HEK293 (cell line): ENCODE data around the gene ANKRD11.

Experiments used
- CTCF ChIA-PET: fragments of 350-600 bp; formaldehyde crosslinking; extraction: SDS; loops from one replicate; lab custom pipeline; 2021; ENCODE audit warnings: antibody characterized with exemption; lab: Yijun Ruan, JAX
- POLR2A ChIA-PET: fragments of 300-600 bp; formaldehyde crosslinking; extraction: SDS; loops from one replicate; lab custom pipeline; 2020; ENCODE audit warnings: antibody characterized with exemption, inconsistent platforms; lab: Yijun Ruan, JAX
- H3K27ac ChIP-seq: fragments of 200-500 bp; sonication (Bioruptor generic); 2 replicates; pipeline ENCODE4 v1.5.1; 2014; ENCODE audit warnings: low read depth, low read length, control low read depth, inconsistent platforms; ENCODE audit errors: extremely low read depth
- H3K36me3 ChIP-seq, 2 experiments: fragments of 200-500 bp in 1 of 2; sonication (Bioruptor generic) in 1 of 2; 1 replicate in 1 of 2; 2 replicates in 1 of 2; pipeline ENCODE4 v1.5.1; 2014 to 2017; ENCODE audit warnings: inconsistent platforms in 2 of 2, low read length in 2 of 2; ENCODE audit not compliant: control insufficient read depth in 2 of 2, insufficient read depth in 1 of 2
- H3K4me1 ChIP-seq: fragments of 200-500 bp; sonication (Bioruptor generic); 2 replicates; pipeline ENCODE4 v1.5.1; 2014; ENCODE audit warnings: mild to moderate bottlenecking, low read length, inconsistent platforms; ENCODE audit not compliant: control insufficient read depth, insufficient read depth
- H3K4me3 ChIP-seq: 2 replicates; pipeline ENCODE4 v1.5.1; 2011; ENCODE audit warnings: low read depth, mild to moderate bottlenecking, control low read depth, low read length, moderate library complexity
- H3K9me3 ChIP-seq: fragments of 200-500 bp; sonication (Bioruptor generic); 2 replicates; pipeline ENCODE4 v1.5.1; 2014; ENCODE audit warnings: low read depth, low read length, inconsistent platforms; ENCODE audit not compliant: control insufficient read depth, insufficient read depth
- CTCF ChIP-seq: fragments of 450-650 bp; formaldehyde crosslinking; IDR thresholded peaks from 2 replicates; pipeline ENCODE4 v1.5.1; 2016; ENCODE audit warnings: missing biosample characterization, missing genetic modification characterization
- KLF8 ChIP-seq: fragments of 450-650 bp; formaldehyde crosslinking; IDR thresholded peaks from 2 replicates; pipeline ENCODE4 v1.5.1; 2016; ENCODE audit warnings: missing biosample characterization, missing genetic modification characterization
- ZBTB10 ChIP-seq: fragments of 450-650 bp; formaldehyde crosslinking; IDR thresholded peaks from 2 replicates; pipeline ENCODE4 v1.5.1; 2016; ENCODE audit warnings: missing biosample characterization, missing genetic modification characterization
- ZBTB17 ChIP-seq: fragments of 450-650 bp; formaldehyde crosslinking; IDR thresholded peaks from 2 replicates; pipeline ENCODE4 v1.5.1; 2016; ENCODE audit warnings: missing biosample characterization, missing genetic modification characterization
- ZBTB7A ChIP-seq: fragments of 450-650 bp; formaldehyde crosslinking; IDR thresholded peaks from 2 replicates; pipeline ENCODE4 v1.5.1; 2016; ENCODE audit warnings: low read depth, missing biosample characterization, missing genetic modification characterization
- ZNF121 ChIP-seq: fragments of 450-650 bp; formaldehyde crosslinking; IDR thresholded peaks from 2 replicates; pipeline ENCODE4 v1.5.1; 2016; ENCODE audit warnings: missing biosample characterization, missing genetic modification characterization
- ZNF202 ChIP-seq: fragments of 450-650 bp; formaldehyde crosslinking; IDR thresholded peaks from 2 replicates; pipeline ENCODE4 v1.5.1; 2016; ENCODE audit warnings: missing biosample characterization, missing genetic modification characterization, borderline replicate concordance
- ZNF335 ChIP-seq: fragments of 450-650 bp; formaldehyde crosslinking; conservative IDR thresholded peaks from 2 replicates; pipeline ENCODE4 v1.5.1; 2016; ENCODE audit warnings: missing biosample characterization, missing genetic modification characterization
- ZNF391 ChIP-seq: fragments of 450-650 bp; formaldehyde crosslinking; IDR thresholded peaks from 2 replicates; pipeline ENCODE4 v1.5.1; 2016; ENCODE audit warnings: low read depth, missing biosample characterization, missing genetic modification characterization, borderline replicate concordance
- ZNF398 ChIP-seq: fragments of 450-650 bp; formaldehyde crosslinking; IDR thresholded peaks from 2 replicates; pipeline ENCODE4 v1.5.1; 2017; ENCODE audit warnings: missing biosample characterization, missing genetic modification characterization
- ZNF510 ChIP-seq: fragments of 450-650 bp; formaldehyde crosslinking; IDR thresholded peaks from 2 replicates; pipeline ENCODE4 v1.5.1; 2018; ENCODE audit warnings: mild to moderate bottlenecking, missing genetic modification characterization, missing biosample characterization; ENCODE audit not compliant: insufficient replicate concordance
- ZNF600 ChIP-seq: fragments of 450-650 bp; formaldehyde crosslinking; IDR thresholded peaks from 2 replicates; pipeline ENCODE4 v1.5.1; 2016; ENCODE audit warnings: missing biosample characterization, missing genetic modification characterization
- ZNF629 ChIP-seq: fragments of 450-650 bp; formaldehyde crosslinking; IDR thresholded peaks from 2 replicates; pipeline ENCODE4 v1.5.1; 2017; ENCODE audit warnings: missing biosample characterization, missing genetic modification characterization
- ZNF677 ChIP-seq: fragments of 450-650 bp; IDR thresholded peaks from 2 replicates; pipeline ENCODE4 v1.5.0; 2018; ENCODE audit warnings: missing biosample characterization, mild to moderate bottlenecking, missing genetic modification characterization, moderate library complexity
- ZSCAN4 ChIP-seq: fragments of 450-650 bp; formaldehyde crosslinking; IDR thresholded peaks from 2 replicates; pipeline ENCODE4 v1.5.1; 2017; ENCODE audit warnings: missing biosample characterization, missing genetic modification characterization
- TF ChIP-seq, protein P1 (sequence below): fragments of 450-650 bp; formaldehyde crosslinking; conservative IDR thresholded peaks from 2 replicates; pipeline ENCODE4 v1.5.1; 2016; ENCODE audit warnings: low read depth, missing biosample characterization, missing genetic modification characterization
- TF ChIP-seq, protein P2 (sequence below): fragments of 450-650 bp; formaldehyde crosslinking; IDR thresholded peaks from 2 replicates; pipeline ENCODE4 v1.5.1; 2016; ENCODE audit warnings: missing biosample characterization, missing genetic modification characterization, low read depth

Gene ANKRD11

DNA sequence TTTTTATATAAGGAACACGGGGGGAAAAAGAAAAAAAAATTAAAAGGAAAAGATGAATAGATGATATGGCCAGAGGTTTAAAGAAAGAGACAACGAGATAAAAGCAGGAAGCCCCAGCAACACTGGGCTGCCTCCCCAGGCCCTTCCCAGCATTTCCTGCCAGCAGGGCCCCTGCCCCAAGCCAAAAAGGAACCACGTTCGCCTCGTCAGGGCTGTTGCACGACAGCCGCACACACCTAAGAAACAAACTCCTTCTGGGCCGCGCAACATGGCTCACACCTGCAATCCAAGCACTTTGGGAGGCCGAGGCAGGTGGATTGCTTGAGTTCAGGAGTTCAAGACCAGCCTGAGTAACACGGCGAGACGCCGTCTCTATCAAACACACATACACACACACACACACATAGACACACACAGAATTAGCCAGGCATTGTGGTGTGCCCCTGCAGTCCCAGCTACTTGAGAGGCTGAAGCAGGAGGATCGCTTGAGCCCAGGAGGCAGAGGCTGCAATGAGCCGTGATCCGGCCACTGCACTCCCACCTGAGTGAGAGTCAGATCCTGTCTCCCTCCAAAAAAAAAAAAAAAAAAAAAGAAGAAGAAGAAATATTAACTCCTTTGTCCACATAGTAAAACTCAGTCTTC lies 83.0 kb downstream of the ANKRD11 start:
- H3K4me1 ChIP-seq: peaks cover 19% of the 10 kb centered on the region
- H3K4me3 ChIP-seq: no peak overlapping the region
- no peaks in the 10 kb centered on the region for H3K36me3 ChIP-seq
- POLR2A ChIA-PET: no interaction called here
- CTCF ChIA-PET: no interaction called here
- H3K9me3 ChIP-seq: no peaks in the 10 kb centered on the region
- no peak for TF ChIP-seq ZNF202
- TF ChIP-seq ZBTB17 (tag by site-specific recombination): peak; percentile 20; the same call in 1 of the 2 replicates
- no peak for TF ChIP-seq ZNF335 (tag by site-specific recombination)
- TF ChIP-seq ZNF600 (tag by site-specific recombination): 0 out of 2 replicates have a peak, but pooled peaks have one; percentile 27
- no peak for TF ChIP-seq ZNF629
- TF ChIP-seq ZNF391: no peak
- TF ChIP-seq CTCF (tag by site-specific recombination): no peak
- TF ChIP-seq ZBTB10 (tag by site-specific recombination): no peak
- TF ChIP-seq, protein P1, sequence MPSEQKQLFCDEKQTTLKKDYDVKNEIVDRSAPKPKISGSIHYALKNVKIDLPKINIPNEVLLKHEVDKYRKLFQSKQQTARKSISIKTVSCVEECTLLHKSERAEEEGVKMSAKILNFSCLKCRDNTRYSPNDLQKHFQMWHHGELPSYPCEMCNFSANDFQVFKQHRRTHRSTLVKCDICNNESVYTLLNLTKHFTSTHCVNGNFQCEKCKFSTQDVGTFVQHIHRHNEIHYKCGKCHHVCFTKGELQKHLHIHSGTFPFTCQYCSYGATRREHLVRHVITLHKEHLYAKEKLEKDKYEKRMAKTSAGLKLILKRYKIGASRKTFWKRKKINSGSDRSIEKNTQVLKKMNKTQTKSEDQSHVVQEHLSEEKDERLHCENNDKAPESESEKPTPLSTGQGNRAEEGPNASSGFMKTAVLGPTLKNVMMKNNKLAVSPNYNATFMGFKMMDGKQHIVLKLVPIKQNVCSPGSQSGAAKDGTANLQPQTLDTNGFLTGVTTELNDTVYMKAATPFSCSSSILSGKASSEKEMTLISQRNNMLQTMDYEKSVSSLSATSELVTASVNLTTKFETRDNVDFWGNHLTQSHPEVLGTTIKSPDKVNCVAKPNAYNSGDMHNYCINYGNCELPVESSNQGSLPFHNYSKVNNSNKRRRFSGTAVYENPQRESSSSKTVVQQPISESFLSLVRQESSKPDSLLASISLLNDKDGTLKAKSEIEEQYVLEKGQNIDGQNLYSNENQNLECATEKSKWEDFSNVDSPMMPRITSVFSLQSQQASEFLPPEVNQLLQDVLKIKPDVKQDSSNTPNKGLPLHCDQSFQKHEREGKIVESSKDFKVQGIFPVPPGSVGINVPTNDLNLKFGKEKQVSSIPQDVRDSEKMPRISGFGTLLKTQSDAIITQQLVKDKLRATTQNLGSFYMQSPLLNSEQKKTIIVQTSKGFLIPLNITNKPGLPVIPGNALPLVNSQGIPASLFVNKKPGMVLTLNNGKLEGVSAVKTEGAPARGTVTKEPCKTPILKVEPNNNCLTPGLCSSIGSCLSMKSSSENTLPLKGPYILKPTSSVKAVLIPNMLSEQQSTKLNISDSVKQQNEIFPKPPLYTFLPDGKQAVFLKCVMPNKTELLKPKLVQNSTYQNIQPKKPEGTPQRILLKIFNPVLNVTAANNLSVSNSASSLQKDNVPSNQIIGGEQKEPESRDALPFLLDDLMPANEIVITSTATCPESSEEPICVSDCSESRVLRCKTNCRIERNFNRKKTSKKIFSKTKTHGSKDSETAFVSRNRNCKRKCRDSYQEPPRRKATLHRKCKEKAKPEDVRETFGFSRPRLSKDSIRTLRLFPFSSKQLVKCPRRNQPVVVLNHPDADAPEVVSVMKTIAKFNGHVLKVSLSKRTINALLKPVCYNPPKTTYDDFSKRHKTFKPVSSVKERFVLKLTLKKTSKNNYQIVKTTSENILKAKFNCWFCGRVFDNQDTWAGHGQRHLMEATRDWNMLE (tag by site-specific recombination): no peak
- no peak for TF ChIP-seq ZNF398 (tag by site-specific recombination)
- TF ChIP-seq ZBTB7A (tag by site-specific recombination): no peak
- H3K27ac ChIP-seq: no peak overlapping the region

DNA sequence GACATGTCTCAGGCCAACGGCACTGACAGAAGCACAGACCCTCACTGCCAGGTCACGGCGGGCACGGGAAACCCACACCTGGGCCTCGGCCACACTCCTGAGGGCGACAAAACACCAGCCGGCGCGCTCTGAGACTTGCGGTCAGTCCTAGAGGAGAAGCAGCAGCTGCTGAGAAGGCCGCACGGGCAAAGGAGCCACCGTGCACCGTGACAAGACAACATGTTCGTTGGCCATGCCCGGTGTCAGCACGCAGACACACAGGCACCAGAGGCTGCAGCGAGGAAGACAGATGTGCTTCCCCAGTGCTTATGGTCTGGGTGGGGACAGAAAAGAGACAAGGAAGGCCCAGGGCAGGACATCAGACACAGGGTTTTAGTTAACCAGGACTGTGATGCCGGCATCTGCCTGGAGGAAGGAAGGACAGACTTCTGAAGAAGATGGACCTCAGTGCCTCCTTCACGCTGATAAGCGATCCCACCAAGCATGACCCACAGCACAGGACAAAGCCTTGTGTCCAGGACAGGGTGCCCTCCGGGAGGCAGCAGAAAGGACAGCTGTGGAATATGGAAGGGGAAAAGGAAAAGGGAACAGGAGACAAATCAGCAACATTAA lies 84.0 kb downstream of the ANKRD11 start:
- no peak for TF ChIP-seq ZNF510 (tag by site-specific recombination)
- TF ChIP-seq ZNF121 (tag by site-specific recombination): no peak
- TF ChIP-seq KLF8: no peak
- TF ChIP-seq ZNF677 (tag by site-specific recombination): no peak
- no peak for TF ChIP-seq ZSCAN4 (tag by site-specific recombination)
- TF ChIP-seq, protein P2, sequence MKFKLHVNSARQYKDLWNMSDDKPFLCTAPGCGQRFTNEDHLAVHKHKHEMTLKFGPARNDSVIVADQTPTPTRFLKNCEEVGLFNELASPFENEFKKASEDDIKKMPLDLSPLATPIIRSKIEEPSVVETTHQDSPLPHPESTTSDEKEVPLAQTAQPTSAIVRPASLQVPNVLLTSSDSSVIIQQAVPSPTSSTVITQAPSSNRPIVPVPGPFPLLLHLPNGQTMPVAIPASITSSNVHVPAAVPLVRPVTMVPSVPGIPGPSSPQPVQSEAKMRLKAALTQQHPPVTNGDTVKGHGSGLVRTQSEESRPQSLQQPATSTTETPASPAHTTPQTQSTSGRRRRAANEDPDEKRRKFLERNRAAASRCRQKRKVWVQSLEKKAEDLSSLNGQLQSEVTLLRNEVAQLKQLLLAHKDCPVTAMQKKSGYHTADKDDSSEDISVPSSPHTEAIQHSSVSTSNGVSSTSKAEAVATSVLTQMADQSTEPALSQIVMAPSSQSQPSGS: no peak
- POLR2A ChIA-PET: no interaction called here
- Histone ChIP-seq H3K4me3 (no peak overlapping the region), H3K27ac (no peak overlapping the region), H3K36me3 (no peaks in the 10 kb centered on the region), H3K9me3 (no peaks in the 10 kb centered on the region), H3K4me1 (peaks cover 19% of the 10 kb centered on the region)
- CTCF ChIA-PET: no interaction called here
